OCI-M1 (cell line): ENCODE data around the gene GMDS.

Experiments
- DNase-seq: peaks from one replicate; lab custom pipeline; 2025; lab: John Stamatoyannopoulos, UW

Gene GMDS

DNA sequence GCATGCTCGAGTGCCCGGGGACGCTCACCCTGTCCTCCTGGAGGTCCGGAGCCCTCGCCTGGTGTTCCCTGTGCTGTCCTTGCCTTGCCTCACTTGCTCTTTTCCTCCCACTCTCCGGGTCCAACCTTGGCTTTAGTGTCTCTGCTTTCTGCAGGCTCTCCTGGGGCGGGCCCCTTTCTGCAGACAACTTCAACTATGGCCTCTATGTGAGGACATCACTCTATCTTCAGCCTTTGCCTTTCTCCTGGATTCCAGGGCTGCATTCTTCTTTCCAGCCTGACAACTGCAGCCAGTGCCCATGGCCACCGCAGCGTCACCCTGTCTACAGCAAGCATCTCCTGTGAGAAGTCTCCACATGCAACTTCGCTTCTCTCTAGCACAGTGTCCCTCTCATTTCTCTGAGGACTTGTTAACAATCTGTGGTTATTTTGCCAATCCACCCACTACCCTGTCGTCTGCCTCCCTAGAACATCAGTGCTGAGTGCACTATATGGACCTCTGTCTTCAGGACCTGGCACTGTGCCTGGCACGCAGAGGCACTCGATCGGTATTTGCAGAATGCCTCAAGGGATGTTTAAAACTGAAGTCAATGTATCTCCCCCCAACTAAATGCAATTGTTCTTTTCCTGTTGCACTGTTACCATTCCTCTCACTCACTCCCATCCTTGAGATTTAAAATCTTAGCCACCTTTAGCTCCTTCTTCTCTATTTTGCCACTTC is 599.8 kb downstream of the GMDS start:
- no peak for DNase-seq

GRCh38 chr6:1644516-1645060 is 600.8 kb downstream of the GMDS start:
- no peak for DNase-seq

- no peak for DNase-seq
Measured at GRCh38 chr6:1643830-1644445, 601.5 kb downstream of the GMDS start.

DNA sequence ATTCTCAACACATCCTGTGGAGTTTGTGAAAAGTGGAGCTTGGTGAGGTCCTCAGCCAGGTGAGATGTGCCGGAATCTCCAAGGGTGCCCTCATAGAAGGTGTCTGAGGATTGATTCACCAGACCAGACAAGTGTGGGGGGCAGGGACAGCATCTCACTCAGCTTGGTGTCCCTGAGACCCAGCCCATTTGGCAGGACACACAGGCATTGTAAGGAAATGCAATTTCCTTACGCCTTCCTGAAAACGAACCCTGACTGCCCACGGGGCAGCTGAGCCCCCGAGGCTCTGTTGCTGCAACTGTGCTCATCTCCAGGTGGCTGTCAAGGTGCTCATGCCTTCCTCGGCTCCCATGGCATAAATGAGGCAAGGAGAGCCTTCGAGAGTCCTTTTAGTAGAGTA is 602.3 kb downstream of the GMDS start:
- no peak for DNase-seq

- DNase-seq, result no peak
Measured at GRCh38 chr6:1641343-1641885, 604.0 kb downstream of the GMDS start.

DNA sequence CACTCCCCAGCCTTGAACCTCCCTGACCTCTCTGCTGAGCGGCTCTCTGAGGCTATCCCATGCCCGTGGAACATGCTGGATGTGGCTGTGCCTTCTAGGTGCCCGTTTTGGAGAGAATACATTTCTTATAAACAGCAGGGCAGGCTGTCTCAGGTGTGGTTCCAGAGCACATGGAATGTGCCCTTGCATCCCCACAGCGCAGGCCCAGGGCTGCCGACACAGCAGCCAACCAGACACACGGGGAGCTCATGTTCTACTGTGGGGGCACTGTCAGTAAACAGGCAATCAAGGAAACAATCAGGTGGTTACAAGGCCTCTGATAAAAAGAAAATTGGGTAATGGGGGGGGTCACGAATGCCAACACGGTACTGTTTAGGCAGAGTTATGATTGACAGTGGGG is 604.9 kb downstream of the GMDS start:
- DNase-seq, result no peak

DNA sequence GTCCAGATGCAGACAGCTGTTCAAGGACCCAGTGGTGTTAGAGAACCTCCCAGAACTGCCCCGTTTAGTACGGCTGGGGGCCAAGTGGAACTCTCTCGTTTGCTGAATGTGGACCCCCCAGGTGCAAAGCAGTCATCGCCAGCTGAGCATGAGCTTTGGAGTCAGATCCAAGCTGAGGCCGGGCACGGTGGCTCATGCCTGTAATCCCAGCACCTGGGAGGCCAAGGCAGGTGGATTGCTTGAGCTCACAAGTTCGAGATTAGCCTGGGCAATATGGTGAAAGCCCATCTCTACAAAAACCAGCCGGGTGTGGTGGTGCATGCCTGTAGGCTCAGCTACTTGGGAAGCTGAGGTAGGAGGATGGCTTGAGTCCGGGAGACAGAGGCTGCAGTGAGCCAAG is 606.0 kb downstream of the GMDS start:
- no peak for DNase-seq

- DNase-seq, result no peak
Measured at GRCh38 chr6:1636971-1637871, 608.2 kb downstream of the GMDS start.

GRCh38 chr6:1636272-1636825 is 609.1 kb downstream of the GMDS start:
- no peak for DNase-seq

- no peak for DNase-seq
Measured at GRCh38 chr6:1635305-1636010, 609.9 kb downstream of the GMDS start.

DNA sequence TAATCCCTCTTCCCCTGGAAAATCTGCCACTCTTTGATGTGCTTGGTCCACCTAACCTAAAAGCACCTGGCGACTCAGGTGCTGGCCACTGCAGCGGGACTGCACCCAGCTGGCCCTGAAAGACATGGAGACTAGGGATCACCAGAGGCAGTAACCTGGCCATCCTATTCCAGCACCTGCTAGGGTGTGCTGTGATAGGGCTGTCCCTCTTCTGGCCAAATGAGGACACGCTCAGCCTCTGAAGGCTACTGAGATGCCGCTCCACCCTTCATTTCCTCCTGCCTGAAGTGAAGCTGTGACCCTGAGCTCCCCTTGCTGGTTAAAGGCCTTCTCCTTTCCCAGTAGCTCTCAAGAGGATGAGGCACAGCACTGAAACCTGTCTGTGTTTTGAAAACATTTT is 611.3 kb downstream of the GMDS start:
- no peak for DNase-seq

- DNase-seq, result no peak
Measured at GRCh38 chr6:1633366-1634021, 611.9 kb downstream of the GMDS start.

DNA sequence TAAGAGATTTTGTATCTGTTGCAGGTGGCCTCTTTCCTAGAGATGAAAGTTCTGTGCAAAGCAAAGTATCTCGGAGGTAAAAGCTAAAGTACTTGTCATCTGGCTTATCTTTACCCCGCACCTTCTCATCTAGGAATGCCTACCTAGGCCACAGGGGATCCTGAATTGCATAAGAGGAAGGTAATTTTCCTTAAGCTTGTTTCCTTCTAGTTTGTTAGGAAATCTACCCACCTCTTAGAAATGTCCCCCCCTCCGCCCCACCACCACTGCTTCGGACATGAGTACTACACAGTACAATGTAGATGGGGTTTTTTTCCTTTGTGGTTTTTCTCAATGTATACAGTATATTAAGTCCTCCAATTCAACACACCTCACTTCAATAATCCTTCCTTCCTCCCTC is 614.2 kb downstream of the GMDS start:
- no peak for DNase-seq

DNA sequence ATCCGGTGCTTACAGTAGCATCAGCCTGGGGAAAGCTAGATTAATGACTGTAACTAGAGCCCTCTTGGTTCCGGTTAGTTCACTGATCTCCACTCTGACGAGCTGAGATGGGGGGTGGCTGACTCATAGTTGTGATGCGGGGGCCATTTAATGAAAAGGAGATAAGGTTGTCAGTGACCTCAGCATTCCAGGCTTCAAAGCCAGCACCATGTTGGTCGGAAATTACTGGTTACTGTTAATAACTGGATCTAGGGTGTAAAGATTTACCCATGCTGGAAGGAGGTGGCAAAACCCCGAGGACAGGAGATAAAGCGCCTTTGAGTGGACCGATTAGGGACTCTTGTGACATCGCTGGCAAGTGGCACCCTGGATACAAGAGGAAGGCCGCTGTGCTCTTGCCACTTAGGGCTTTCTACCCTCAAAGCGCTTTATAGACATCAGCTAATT is 614.6 kb downstream of the GMDS start:
- DNase-seq, result peak; percentile 10

DNA sequence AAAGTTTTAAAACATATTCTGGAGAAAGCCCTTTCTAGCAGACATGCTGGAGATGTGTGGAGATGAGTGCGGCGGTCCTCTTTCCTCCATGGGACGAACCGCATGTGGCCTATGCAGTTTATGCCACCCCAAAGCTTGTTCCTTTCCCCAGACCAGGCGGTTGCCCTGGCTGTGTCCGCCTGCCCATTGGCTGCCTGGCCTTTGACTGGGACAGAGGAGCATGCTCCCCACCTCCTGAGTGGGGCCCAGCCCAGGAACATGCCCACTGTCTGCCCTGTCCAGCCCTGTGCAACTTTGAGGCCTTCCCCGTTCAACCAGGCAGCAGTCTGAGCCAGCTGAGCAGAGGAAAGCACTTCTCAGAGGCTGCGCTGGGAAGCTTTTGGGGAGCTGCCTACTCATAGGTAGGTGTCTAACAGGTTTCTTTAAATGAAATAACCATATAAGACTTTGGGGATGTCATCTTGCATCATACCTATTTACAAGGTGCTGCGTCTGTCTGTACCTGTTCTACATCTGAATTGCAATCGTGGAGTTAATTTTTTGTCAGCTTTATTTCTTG is 615.1 kb downstream of the GMDS start:
- DNase-seq, result no peak

DNA sequence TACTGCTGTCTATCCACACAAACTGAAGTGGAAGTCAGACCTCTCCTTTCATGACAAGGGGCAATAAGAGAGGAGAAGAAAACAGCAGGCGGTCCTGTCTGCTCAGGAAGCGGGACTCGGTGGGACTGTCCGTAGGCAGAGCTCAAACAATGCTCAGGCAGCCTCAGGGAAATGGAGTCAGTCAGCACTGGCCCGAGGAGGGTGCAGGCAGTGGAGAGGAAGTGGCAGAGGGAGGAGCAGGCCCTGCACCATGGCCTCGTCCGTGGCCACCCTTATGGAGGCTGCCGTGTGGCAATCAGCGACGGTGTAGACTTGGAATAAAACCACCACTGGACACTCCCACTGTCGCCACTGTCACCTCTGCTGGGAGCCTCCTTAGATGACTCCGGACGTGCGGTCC is 616.1 kb downstream of the GMDS start:
- no peak for DNase-seq

DNA sequence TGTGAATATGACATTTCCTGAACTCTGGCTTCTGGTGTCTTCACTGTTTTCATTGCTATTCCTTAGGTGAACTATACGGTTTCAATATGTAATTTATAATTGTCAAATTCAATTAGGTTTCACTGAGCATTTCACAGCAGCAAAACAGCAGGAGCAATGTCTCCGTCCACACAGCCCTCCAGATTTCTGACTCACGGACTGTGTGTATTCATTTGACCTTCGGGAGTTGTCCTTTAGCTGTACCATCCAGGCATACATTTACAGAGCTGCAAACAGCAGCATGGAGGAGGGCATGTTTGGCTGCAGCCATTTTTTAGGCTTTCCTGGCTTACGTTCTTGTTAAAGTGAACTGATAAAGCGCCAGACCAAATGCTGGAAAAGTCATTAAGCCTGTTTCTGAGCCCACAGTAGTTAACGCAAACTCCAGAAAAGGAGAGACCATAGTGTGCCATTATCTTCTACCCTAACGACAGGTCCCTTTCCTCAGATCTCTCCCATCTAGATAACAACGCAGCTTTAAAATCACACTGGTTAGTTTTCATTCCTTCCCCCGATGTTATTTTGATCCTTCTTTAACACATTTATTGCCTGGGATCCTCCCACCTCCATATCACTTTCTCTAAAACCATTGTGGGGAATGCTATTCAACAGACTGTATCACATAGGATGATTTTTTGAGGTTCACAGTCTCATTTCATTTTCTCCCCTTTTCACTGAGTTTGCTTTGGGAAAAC is 617.4 kb downstream of the GMDS start:
- DNase-seq, result no peak

GRCh38 chr6:1626481-1626880 is 618.9 kb downstream of the GMDS start:
- no peak for DNase-seq

DNA sequence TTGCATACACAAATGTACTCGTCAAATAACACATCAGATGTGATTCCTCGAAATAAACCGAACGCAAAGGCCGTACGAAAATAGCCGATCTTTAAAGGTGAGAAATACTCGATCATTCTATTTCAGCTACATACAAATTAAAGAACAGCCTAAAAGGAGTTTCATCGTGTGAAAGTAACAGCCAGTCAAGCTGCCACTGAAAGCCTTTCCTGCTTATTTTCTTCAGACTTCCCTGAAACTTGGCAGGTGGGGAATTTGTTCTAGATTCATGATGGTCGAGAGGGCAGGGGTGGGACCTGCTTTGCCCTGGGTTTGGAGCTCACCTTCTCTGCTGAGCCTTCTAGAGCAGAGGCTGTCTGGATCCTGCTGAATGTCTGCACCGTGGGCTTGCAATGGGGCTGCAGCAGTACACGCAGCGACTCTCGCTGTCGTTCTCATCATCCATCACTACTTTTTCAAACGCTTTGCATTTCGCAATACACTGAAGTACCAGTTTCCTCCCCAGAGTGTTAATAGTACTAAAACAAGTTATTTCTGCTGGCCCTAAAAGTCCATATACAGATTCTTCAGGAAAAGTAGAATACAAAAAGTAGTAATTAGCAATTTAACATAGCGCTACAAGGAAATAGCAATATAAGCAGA is 619.5 kb downstream of the GMDS start:
- DNase-seq, result no peak
